Skeletal muscle cell (primary cell): Measurements from ENCODE around the gene ID3.
A peak's percentile ranks its signal among the peaks of the same experiment; 100 is the strongest.

Experiments
- DNase-seq: peaks from one replicate; pipeline ENCODE4 v3.0.0-alpha.2; 2010; ENCODE audit warnings: low read depth
- H3K4me3 ChIP-seq: 2 replicates; pipeline ENCODE4 v1.5.1; 2011; ENCODE audit warnings: low read depth, mild to moderate bottlenecking, control low read depth, low read length, moderate library complexity

The ID3 gene

GRCh38 chr1:23568608-23569383 is 9.5 kb upstream of the ID3 start:
- DNase-seq, result no peak
- peak overlapping the region; percentile 56 for H3K4me3 ChIP-seq

GRCh38 chr1:23567996-23568607 is 8.8 kb upstream of the ID3 start:
- no peak for DNase-seq
- peak overlapping the region; percentile 56 for H3K4me3 ChIP-seq

GRCh38 chr1:23567629-23567995 is 8.3 kb upstream of the ID3 start:
- peak overlapping the region; percentile 56 for H3K4me3 ChIP-seq
- no peak for DNase-seq

GRCh38 chr1:23566304-23566703 is 7.0 kb upstream of the ID3 start:
- no peak overlapping the region for H3K4me3 ChIP-seq
- DNase-seq, result no peak

- H3K4me3 ChIP-seq, result no peak overlapping the region
- DNase-seq, result no peak
Observed at GRCh38 chr1:23565776-23566175, 6.5 kb upstream of the ID3 start.

GRCh38 chr1:23564529-23565122 is 5.3 kb upstream of the ID3 start:
- DNase-seq, result no peak
- H3K4me3 ChIP-seq, result no peak overlapping the region

- DNase-seq, result no peak
- H3K4me3 ChIP-seq, result no peak overlapping the region
Observed at GRCh38 chr1:23563755-23564374, 4.6 kb upstream of the ID3 start.

- H3K4me3 ChIP-seq, result no peak overlapping the region
- DNase-seq, result no peak
Observed at GRCh38 chr1:23563003-23563402, 3.7 kb upstream of the ID3 start.

- peak; percentile 98 for DNase-seq
- H3K4me3 ChIP-seq, result peak overlapping the region; percentile 13
Observed at GRCh38 chr1:23562137-23562876, 3.0 kb upstream of the ID3 start.

- DNase-seq, result no peak
- H3K4me3 ChIP-seq, result peak overlapping the region; percentile 13
Observed at GRCh38 chr1:23561813-23562100, 2.5 kb upstream of the ID3 start.

- no peak for DNase-seq
- H3K4me3 ChIP-seq, result no peak overlapping the region
Observed at GRCh38 chr1:23561076-23561812, 1.9 kb upstream of the ID3 start.

- H3K4me3 ChIP-seq, result peak overlapping the region; percentile 85
- DNase-seq, result no peak
Observed at GRCh38 chr1:23559985-23560741, 862 bp upstream of the ID3 start.

- DNase-seq, result no peak
Observed at GRCh38 chr1:23558872-23559135, 497 bp downstream of the ID3 start.

GRCh38 chr1:23558140-23558871 is 995 bp downstream of the ID3 start:
- peak overlapping the region; percentile 85 for H3K4me3 ChIP-seq
- DNase-seq, result no peak

More at GRCh38 chr1:23558872-23559135, 497 bp downstream of the ID3 start:
- H3K4me3 ChIP-seq, result peak overlapping the region; percentile 85

- peak overlapping the region; percentile 85 for H3K4me3 ChIP-seq
- DNase-seq, result no peak
Observed at GRCh38 chr1:23557471-23558124, 1.7 kb downstream of the ID3 start.

- no peak for DNase-seq
- peak overlapping the region; percentile 85 for H3K4me3 ChIP-seq
Observed at GRCh38 chr1:23556635-23557470, 2.4 kb downstream of the ID3 start.
